Activated gamma-delta T cell treated with anti-CD3 and anti-CD28 coated beads, Interleukin-2, amount 50 U/mL, for 16 hours (primary cell): Measurements from ENCODE around the gene ADM.
"Not testable (repeated sequence)": the region's sequence is repeated elsewhere in the genome, so short reads cannot be mapped to it uniquely, and the experiment has no call there.

Experiments used
- DNase-seq: peaks from one replicate; pipeline ENCODE4 v3.0.0-alpha.2; 2020; ENCODE audit warnings: low read depth

Gene ADM

GRCh38 chr11:10304495-10305261 is at the start of gene ADM:
TSS of gene ADM (plus strand) at chr11:10305073. CDS start at chr11:10305701, 628 bp downstream.
- DNase-seq, result no peak

GRCh38 chr11:10255388-10256125 is 49.3 kb upstream of the ADM start:
- DNase-seq, result no peak

- no peak for DNase-seq
Measured at GRCh38 chr11:10257478-10257877, 47.4 kb upstream of the ADM start.

- no peak for DNase-seq
Measured at GRCh38 chr11:10261821-10262220, 43.1 kb upstream of the ADM start.

GRCh38 chr11:10263929-10264328 is 40.9 kb upstream of the ADM start:
- DNase-seq, result no peak

- not testable (repeated sequence) for DNase-seq
Measured at GRCh38 chr11:10264716-10265115, 40.2 kb upstream of the ADM start.

GRCh38 chr11:10265936-10266335 is 38.9 kb upstream of the ADM start:
- DNase-seq, result no peak

GRCh38 chr11:10267821-10268220 is 37.1 kb upstream of the ADM start:
- DNase-seq, result no peak

GRCh38 chr11:10268746-10269488 is 36.0 kb upstream of the ADM start:
- DNase-seq, result no peak

GRCh38 chr11:10272132-10272531 is 32.7 kb upstream of the ADM start:
- no peak for DNase-seq

- no peak for DNase-seq
Measured at GRCh38 chr11:10273738-10274137, 31.1 kb upstream of the ADM start.

- no peak for DNase-seq
Measured at GRCh38 chr11:10274726-10275125, 30.1 kb upstream of the ADM start.

GRCh38 chr11:10275714-10276113 is 29.2 kb upstream of the ADM start:
- no peak for DNase-seq

- no peak for DNase-seq
Measured at GRCh38 chr11:10282117-10282516, 22.8 kb upstream of the ADM start.

GRCh38 chr11:10283991-10284390 is 20.9 kb upstream of the ADM start:
- no peak for DNase-seq

- DNase-seq, result no peak
Measured at GRCh38 chr11:10285148-10285802, 19.6 kb upstream of the ADM start.

- DNase-seq, result no peak
Measured at GRCh38 chr11:10287140-10287539, 17.7 kb upstream of the ADM start.

GRCh38 chr11:10287766-10288715 is 16.8 kb upstream of the ADM start:
- DNase-seq, result no peak

GRCh38 chr11:10288881-10289764 is 15.8 kb upstream of the ADM start:
- no peak for DNase-seq

GRCh38 chr11:10289765-10290380 is 15.0 kb upstream of the ADM start:
- no peak for DNase-seq
